ENCODE data around the gene CNOT6L.
"Not testable (repeated sequence)": the region's sequence is repeated elsewhere in the genome, so short reads cannot be mapped to it uniquely, and the experiment has no call there.

Gene CNOT6L

DNA sequence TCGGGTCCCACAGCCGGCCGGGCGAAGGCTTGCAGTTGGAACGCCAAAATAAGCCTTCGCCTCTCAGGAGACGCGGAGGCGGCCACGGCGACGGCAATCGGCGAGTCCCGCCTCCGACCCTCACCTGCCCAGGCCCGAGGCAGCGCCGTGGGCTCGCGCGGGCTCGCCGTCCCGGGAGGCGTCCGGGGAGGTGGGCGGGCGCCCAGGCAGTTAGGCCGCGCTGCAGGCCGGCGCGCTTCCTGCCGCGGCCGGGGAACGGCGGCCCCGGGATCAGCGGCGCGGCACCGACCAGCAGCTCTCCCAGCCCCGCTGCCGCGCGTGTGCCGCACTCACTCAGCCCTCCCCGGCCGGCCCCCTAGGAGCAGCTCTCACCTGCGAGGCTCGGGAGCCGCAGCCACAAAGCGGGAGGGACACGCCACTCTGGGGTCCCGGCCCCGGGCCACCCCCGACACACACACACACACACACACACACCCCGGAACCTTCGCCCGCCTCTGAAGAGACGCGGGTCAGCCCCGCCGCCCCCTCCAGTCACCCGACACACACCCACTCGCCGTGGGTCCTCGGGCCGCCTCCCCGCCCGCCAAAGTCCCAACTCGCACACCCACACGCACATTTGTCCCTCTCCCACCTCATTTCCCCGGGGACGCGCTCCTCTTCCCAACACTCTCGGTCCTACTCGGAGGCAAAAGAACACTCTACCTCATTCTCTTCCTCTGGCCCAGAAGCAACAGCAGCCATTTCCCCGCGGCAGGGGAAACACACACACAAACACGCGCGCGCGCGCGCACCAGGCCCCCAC, at the start of gene CNOT6L:
TSS of gene CNOT6L (minus strand) at position 767 of the 802 bp plus-strand sequence. CDS start at position 707, 60 bp downstream.
- ChIA-PET POLR2A (interaction anchor here (0.9 to 2.5 kb wide), 2 partner anchors 8 to 44 kb away, joined by 3 to 22 read pairs; partner anchors contain the start of gene MRPL1), CTCF (interaction anchor here (0.5 kb wide), 1 partner anchor 10 kb away, joined by 3 read pairs; no protein-coding TSS in a partner anchor)
- peak; percentile 27 for DNase-seq (ENCODE audit: extremely low spot score)
- no peak for TF ChIP-seq ELF4 (IDR thresholded peaks at IDR 0.05)
- TF ChIP-seq L3MBTL2 (conservative IDR thresholded peaks at IDR 0.05) = no peak
- no peak for TF ChIP-seq NFRKB (IDR thresholded peaks at IDR 0.05)
- TF ChIP-seq ZNF384 (IDR thresholded peaks at IDR 0.05) = no peak
- no peak for TF ChIP-seq ARNT (IDR thresholded peaks at IDR 0.05)
- 0 out of 2 replicates have a peak, but pooled peaks have one; percentile 17 for TF ChIP-seq FOXM1 (IDR thresholded peaks at IDR 0.05; ENCODE audit: borderline replicate concordance)
- no peak for TF ChIP-seq CTBP1 (IDR thresholded peaks at IDR 0.05; ENCODE audit: borderline replicate concordance)
- TF ChIP-seq TARDBP (IDR thresholded peaks at IDR 0.05) = peak; percentile 51; the same call in 1 of the 2 replicates
- TF ChIP-seq FOXA1 (IDR thresholded peaks at IDR 0.05) = no peak
- TF ChIP-seq HDGF (IDR thresholded peaks at IDR 0.05; ENCODE audit: borderline replicate concordance) = no peak
- TF ChIP-seq, protein P1, sequence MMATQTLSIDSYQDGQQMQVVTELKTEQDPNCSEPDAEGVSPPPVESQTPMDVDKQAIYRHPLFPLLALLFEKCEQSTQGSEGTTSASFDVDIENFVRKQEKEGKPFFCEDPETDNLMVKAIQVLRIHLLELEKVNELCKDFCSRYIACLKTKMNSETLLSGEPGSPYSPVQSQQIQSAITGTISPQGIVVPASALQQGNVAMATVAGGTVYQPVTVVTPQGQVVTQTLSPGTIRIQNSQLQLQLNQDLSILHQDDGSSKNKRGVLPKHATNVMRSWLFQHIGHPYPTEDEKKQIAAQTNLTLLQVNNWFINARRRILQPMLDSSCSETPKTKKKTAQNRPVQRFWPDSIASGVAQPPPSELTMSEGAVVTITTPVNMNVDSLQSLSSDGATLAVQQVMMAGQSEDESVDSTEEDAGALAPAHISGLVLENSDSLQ (IDR thresholded peaks at IDR 0.05) = no peak

DNA sequence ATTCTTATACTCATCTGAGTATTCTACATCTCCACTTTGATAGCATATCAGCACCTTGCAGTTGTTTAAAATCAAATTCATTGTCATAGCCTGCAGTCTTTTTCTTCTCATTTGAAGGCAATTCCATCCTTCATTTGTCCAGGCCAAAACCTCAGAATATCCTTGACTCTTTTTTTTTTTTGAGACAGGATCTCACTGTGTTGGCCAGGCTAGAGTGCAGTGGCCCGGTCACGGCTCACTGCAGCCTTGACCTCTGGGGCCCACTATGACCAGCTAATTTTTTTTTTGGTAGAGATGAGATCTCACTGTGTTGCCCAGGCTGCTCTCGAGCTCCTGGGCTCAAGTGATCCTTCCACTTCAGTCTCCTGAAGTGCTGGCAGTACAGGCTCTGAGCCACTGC, 46.1 kb upstream of the CNOT6L start:
- POLR2A ChIA-PET = no interaction called here
- CTCF ChIA-PET = no interaction called here
- no peak for TF ChIP-seq BHLHE40 (IDR thresholded peaks at IDR 0.05; ENCODE audit: borderline replicate concordance)
- no peak for TF ChIP-seq FOXK2 (IDR thresholded peaks at IDR 0.05)
- no peak for TF ChIP-seq ARNT (IDR thresholded peaks at IDR 0.05)
- no peak for TF ChIP-seq ZNF384 (IDR thresholded peaks at IDR 0.05)
- TF ChIP-seq, protein P1 (IDR thresholded peaks at IDR 0.05) = no peak
- no peak for TF ChIP-seq ELF4 (IDR thresholded peaks at IDR 0.05)
- no peak for TF ChIP-seq LEF1 (IDR thresholded peaks at IDR 0.05; ENCODE audit: borderline replicate concordance)
- DNase-seq (ENCODE audit: extremely low spot score) = no peak

DNA sequence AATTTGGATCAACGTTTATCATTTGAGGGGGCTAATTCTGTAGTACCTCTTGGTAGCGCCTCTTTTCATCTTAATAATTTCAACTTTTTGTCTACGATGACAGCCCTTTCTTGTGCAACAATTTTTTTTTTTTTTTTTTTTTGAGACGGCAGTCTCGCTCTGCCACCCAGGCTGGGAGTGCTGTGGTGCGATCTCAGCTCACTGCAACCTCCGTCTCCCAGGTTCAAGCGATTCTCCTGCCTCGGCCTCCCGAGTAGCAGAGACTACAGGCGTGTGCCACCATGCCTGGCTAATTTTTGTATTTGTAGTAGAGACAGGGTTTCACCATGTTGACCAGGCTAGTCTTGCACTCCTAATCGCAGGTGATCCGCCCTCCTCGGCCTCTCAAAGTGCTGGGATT, 44.2 kb upstream of the CNOT6L start:
- CTCF ChIA-PET = interaction anchor here (0.7 kb wide), 1 partner anchor 110 kb away, joined by 5 read pairs; no protein-coding TSS in a partner anchor
- peak; percentile 87 for TF ChIP-seq ZNF384 (IDR thresholded peaks at IDR 0.05)
- POLR2A ChIA-PET = interaction anchor here (1.0 to 2.9 kb wide), 2 partner anchors 24 to 45 kb away, joined by 3 to 22 read pairs; partner anchors contain the start of gene CNOT6L
- not testable (repeated sequence) for DNase-seq (ENCODE audit: extremely low spot score)

DNA sequence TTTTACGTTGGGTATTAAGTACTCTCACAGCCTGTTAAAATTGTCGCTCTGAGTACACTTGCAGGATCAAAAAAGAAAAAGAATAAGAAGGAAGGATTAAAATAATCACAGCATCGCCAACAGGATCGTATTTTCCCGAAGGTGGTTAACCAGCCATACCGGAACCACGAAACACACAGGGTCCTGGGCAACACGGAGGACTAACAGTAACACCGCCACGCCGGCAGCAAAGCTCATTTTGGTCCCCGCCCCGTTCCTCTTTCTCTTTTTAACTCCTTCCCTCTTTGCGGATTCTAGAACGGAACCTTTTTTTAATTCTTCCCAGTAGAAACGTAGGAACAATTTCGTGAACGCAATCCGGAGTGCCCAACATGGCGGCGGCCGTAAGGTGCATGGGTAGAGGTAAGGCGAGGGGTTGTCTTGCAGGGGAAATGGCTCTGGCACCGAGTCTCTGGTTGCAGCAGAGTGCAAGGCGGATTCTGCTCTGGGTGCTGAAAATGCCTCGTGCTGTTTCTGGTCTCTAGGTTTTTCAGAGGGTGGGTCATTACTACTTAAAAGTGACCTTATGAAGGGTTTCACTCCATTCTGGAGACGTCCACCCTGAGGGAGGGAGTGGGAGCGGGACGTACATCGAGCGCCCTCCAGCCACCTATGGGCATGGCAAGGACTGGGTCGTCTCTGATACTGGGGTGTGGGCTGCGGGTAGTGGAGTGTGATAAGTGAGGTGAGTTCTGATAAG, 43.5 kb upstream of the CNOT6L start, which contains the start of gene MRPL1:
TSS of gene MRPL1 (plus strand) at position 353 of the 739 bp plus-strand sequence. CDS start at position 372, 19 bp downstream.
- ChIA-PET CTCF (interaction anchor here (0.7 to 1.2 kb wide), 2 partner anchors 45 to 162 kb away, joined by 3 read pairs; no protein-coding TSS in a partner anchor), POLR2A (interaction anchor here (0.7 to 2.9 kb wide), 17 partner anchors 10 to 294 kb away, joined by 3 to 23 read pairs (median 4); partner anchors contain the start of genes CNOT6L and FRAS1)
- DNase-seq (ENCODE audit: extremely low spot score) = peak; percentile 80
- peak; percentile 97 for TF ChIP-seq NFRKB (IDR thresholded peaks at IDR 0.05)
- TF ChIP-seq L3MBTL2 (conservative IDR thresholded peaks at IDR 0.05) = peak; percentile 56
- no peak for TF ChIP-seq FOXA1 (IDR thresholded peaks at IDR 0.05)
- TF ChIP-seq FOXM1 (IDR thresholded peaks at IDR 0.05; ENCODE audit: borderline replicate concordance) = no peak
- TF ChIP-seq FOXK2 (IDR thresholded peaks at IDR 0.05) = no peak
- TF ChIP-seq CTBP1 (IDR thresholded peaks at IDR 0.05; ENCODE audit: borderline replicate concordance) = peak; percentile 83
- TF ChIP-seq SUZ12 (IDR thresholded peaks at IDR 0.05) = no peak
- no peak for TF ChIP-seq LEF1 (IDR thresholded peaks at IDR 0.05; ENCODE audit: borderline replicate concordance)
- TF ChIP-seq HDGF (IDR thresholded peaks at IDR 0.05; ENCODE audit: borderline replicate concordance) = no peak
- TF ChIP-seq ELF4 (IDR thresholded peaks at IDR 0.05) = peak; percentile 51; the same call in 1 of the 2 replicates

DNA sequence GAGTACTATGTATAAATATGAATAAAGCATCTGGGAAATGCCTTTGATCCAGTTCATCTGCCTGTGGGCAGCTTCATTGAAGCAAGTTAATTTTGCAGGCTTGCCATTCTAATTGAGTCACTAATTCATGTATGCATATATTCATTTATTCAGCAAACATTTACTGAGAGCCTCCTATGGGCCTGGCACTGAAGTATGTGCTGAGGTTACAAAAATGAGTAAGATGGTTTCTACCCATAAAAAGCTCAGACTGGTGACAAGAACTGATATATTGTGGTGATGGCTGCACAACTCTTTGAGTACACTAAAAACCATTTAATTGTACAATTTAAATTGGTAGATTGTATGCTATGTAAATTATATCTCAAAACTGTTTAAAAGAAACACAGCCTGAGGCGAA, 42.3 kb upstream of the CNOT6L start:
- CTCF ChIA-PET = no interaction called here
- POLR2A ChIA-PET = interaction anchor here (1.4 to 2.9 kb wide), 10 partner anchors 10 to 295 kb away, joined by 3 to 23 read pairs (median 6); partner anchors contain the start of genes CNOT6L and FRAS1
- TF ChIP-seq SUZ12 (IDR thresholded peaks at IDR 0.05) (no peak), ARNT (IDR thresholded peaks at IDR 0.05) (no peak), FOXK2 (IDR thresholded peaks at IDR 0.05) (no peak), TARDBP (IDR thresholded peaks at IDR 0.05) (no peak), BHLHE40 (IDR thresholded peaks at IDR 0.05; ENCODE audit: borderline replicate concordance) (no peak), L3MBTL2 (conservative IDR thresholded peaks at IDR 0.05) (no peak), CTBP1 (IDR thresholded peaks at IDR 0.05; ENCODE audit: borderline replicate concordance) (no peak), SP1 (IDR thresholded peaks at IDR 0.05) (no peak), FOXM1 (IDR thresholded peaks at IDR 0.05; ENCODE audit: borderline replicate concordance) (no peak), ZNF384 (IDR thresholded peaks at IDR 0.05) (no peak), ELF4 (IDR thresholded peaks at IDR 0.05) (no peak), HDGF (IDR thresholded peaks at IDR 0.05; ENCODE audit: borderline replicate concordance) (no peak), FOXA1 (IDR thresholded peaks at IDR 0.05) (no peak), LEF1 (IDR thresholded peaks at IDR 0.05; ENCODE audit: borderline replicate concordance) (no peak), NFRKB (IDR thresholded peaks at IDR 0.05) (no peak)
- TF ChIP-seq, protein P1 (IDR thresholded peaks at IDR 0.05) = no peak
- DNase-seq (ENCODE audit: extremely low spot score) = no peak
